Panc1 (cell line): Measurements from ENCODE around the gene ZNRF3.

Source experiments
- POLR2AphosphoS5 ChIP-seq: IDR thresholded peaks from 2 replicates; pipeline ENCODE4 v1.6.1; 2012; ENCODE audit warnings: mild to moderate bottlenecking, low read depth, low read length, moderate library complexity
- SIN3A ChIP-seq: IDR thresholded peaks from 2 replicates; pipeline ENCODE4 v1.6.1; 2012; ENCODE audit warnings: low read depth, mild to moderate bottlenecking, low read length, moderate library complexity, borderline replicate concordance; ENCODE audit not compliant: insufficient read depth
- TCF7L2 ChIP-seq: IDR thresholded peaks from 2 replicates; pipeline ENCODE4 v1.6.1; 2011; ENCODE audit warnings: mild to moderate bottlenecking, low read depth, low read length, inconsistent platforms
- TF ChIP-seq, protein P1 (sequence below): fragments of 450-650 bp; IDR thresholded peaks from 2 replicates; pipeline ENCODE4 v1.5.1; 2017; ENCODE audit warnings: mild to moderate bottlenecking
- TF ChIP-seq, protein P2 (sequence below), 2 experiments: IDR thresholded peaks; 2 replicates each; pipeline ENCODE4 v1.6.1; 2011 to 2012; ENCODE audit warnings: low read depth in 2 of 2, control low read depth in 1 of 2, low read length in 1 of 2, mild to moderate bottlenecking in 1 of 2, moderate library complexity in 1 of 2; ENCODE audit not compliant: insufficient read depth in 1 of 2

DNA sequence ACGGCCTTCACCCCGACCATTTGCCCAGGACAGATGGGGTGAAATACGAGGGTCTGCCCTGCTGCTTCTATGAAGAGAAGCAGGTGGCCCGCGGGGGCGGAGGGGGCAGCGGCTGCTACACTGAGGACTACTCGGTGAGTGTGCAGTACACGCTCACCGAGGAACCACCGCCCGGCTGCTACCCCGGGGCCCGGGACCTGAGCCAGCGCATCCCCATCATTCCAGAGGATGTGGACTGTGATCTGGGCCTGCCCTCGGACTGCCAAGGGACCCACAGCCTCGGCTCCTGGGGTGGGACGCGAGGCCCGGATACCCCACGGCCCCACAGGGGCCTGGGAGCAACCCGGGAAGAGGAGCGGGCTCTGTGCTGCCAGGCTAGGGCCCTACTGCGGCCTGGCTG lies 167.1 kb downstream of the ZNRF3 start:
- TF ChIP-seq, protein P1, sequence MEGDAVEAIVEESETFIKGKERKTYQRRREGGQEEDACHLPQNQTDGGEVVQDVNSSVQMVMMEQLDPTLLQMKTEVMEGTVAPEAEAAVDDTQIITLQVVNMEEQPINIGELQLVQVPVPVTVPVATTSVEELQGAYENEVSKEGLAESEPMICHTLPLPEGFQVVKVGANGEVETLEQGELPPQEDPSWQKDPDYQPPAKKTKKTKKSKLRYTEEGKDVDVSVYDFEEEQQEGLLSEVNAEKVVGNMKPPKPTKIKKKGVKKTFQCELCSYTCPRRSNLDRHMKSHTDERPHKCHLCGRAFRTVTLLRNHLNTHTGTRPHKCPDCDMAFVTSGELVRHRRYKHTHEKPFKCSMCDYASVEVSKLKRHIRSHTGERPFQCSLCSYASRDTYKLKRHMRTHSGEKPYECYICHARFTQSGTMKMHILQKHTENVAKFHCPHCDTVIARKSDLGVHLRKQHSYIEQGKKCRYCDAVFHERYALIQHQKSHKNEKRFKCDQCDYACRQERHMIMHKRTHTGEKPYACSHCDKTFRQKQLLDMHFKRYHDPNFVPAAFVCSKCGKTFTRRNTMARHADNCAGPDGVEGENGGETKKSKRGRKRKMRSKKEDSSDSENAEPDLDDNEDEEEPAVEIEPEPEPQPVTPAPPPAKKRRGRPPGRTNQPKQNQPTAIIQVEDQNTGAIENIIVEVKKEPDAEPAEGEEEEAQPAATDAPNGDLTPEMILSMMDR, result no peak
- TF ChIP-seq SIN3A (no peak), TCF7L2 (no peak), POLR2AphosphoS5 (no peak)
- TF ChIP-seq, protein P2, sequence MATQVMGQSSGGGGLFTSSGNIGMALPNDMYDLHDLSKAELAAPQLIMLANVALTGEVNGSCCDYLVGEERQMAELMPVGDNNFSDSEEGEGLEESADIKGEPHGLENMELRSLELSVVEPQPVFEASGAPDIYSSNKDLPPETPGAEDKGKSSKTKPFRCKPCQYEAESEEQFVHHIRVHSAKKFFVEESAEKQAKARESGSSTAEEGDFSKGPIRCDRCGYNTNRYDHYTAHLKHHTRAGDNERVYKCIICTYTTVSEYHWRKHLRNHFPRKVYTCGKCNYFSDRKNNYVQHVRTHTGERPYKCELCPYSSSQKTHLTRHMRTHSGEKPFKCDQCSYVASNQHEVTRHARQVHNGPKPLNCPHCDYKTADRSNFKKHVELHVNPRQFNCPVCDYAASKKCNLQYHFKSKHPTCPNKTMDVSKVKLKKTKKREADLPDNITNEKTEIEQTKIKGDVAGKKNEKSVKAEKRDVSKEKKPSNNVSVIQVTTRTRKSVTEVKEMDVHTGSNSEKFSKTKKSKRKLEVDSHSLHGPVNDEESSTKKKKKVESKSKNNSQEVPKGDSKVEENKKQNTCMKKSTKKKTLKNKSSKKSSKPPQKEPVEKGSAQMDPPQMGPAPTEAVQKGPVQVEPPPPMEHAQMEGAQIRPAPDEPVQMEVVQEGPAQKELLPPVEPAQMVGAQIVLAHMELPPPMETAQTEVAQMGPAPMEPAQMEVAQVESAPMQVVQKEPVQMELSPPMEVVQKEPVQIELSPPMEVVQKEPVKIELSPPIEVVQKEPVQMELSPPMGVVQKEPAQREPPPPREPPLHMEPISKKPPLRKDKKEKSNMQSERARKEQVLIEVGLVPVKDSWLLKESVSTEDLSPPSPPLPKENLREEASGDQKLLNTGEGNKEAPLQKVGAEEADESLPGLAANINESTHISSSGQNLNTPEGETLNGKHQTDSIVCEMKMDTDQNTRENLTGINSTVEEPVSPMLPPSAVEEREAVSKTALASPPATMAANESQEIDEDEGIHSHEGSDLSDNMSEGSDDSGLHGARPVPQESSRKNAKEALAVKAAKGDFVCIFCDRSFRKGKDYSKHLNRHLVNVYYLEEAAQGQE (IDR thresholded peaks at IDR 0.05; ENCODE audit: insufficient read depth in 1 of 2, low read depth in 2 of 2, low read length in 1 of 2), result no peak
